HepG2 (cell line): ENCODE results near the gene TIMP3. TPM values are rescaled to one million over a fixed set of nuclear protein-coding genes. Genes with fewer than 3 reads are reported as not detected.
A peak's percentile ranks its signal among the peaks of the same experiment; 100 is the strongest.

Experiments used
- ASH2L ChIP-seq: fragments of 300-600, 200-600 bp; sonication (generic); IDR thresholded peaks from 2 replicates; pipeline ENCODE4 v1.7.0; 2017; ENCODE audit warnings: low read depth, mild to moderate bottlenecking, moderate library complexity, mixed read lengths, low read length; ENCODE audit not compliant: insufficient read length
- ATF7-NPFF ChIP-seq: sonication (generic); formaldehyde crosslinking; IDR thresholded peaks from 2 replicates; pipeline ENCODE4 v1.8.1; 2023; ENCODE audit warnings: mild to moderate bottlenecking, low read depth, missing genetic modification reagents, moderate library complexity
- CREM ChIP-seq, 2 experiments: sonication (generic) in 1 of 2; formaldehyde crosslinking in 1 of 2; IDR thresholded peaks; 2 replicates each; pipeline versions ENCODE4 v1.4.0 to v1.6.1; 2016 to 2020; ENCODE audit warnings: antibody characterized with exemption in 1 of 2, mild to moderate bottlenecking in 1 of 2, missing genetic modification reagents in 1 of 2
- DNMT1 ChIP-seq: sonication (generic); formaldehyde crosslinking; IDR thresholded peaks from 2 replicates; pipeline ENCODE4 v1.5.1; 2020; ENCODE audit warnings: mild to moderate bottlenecking, missing genetic modification reagents
- E2F5 ChIP-seq: sonication (generic); formaldehyde crosslinking; conservative IDR thresholded peaks from 2 replicates; pipeline ENCODE4 v1.4.0; 2020; ENCODE audit warnings: missing genetic modification reagents
- ETV6 ChIP-seq: sonication (generic); formaldehyde crosslinking; conservative IDR thresholded peaks from 2 replicates; pipeline ENCODE4 v1.4.0; 2020; ENCODE audit warnings: missing genetic modification reagents
- FOXA3 ChIP-seq: IDR thresholded peaks from 2 replicates; pipeline ENCODE4 v1.6.1; 2016; ENCODE audit warnings: missing genetic modification reagents, missing compliant biosample characterization
- FOXJ3 ChIP-seq: sonication (generic); formaldehyde crosslinking; IDR thresholded peaks from 2 replicates; pipeline ENCODE4 v1.4.0; 2020; ENCODE audit warnings: missing genetic modification reagents, mild to moderate bottlenecking, borderline replicate concordance
- FOXO4 ChIP-seq: sonication (generic); formaldehyde crosslinking; conservative IDR thresholded peaks from 2 replicates; pipeline ENCODE4 v1.8.1; 2023; ENCODE audit warnings: missing genetic modification reagents
- HMG20A ChIP-seq: IDR thresholded peaks from 2 replicates; pipeline ENCODE4 v1.6.1; 2016; ENCODE audit warnings: borderline replicate concordance
- JUN ChIP-seq: sonication (generic); formaldehyde crosslinking; IDR thresholded peaks from 2 replicates; pipeline ENCODE4 v1.4.0; 2020; ENCODE audit warnings: mild to moderate bottlenecking, missing genetic modification reagents
- SMYD3 ChIP-seq: sonication (generic); formaldehyde crosslinking; IDR thresholded peaks from 2 replicates; pipeline ENCODE4 v1.8.1; 2023; ENCODE audit warnings: mild to moderate bottlenecking, missing genetic modification reagents
- SOX5 ChIP-seq: IDR thresholded peaks from 2 replicates; pipeline ENCODE4 v1.6.1; 2016; ENCODE audit warnings: borderline replicate concordance
- TARDBP ChIP-seq: sonication (generic); formaldehyde crosslinking; IDR thresholded peaks from 2 replicates; pipeline ENCODE4 v1.8.0; 2022; ENCODE audit warnings: mild to moderate bottlenecking, missing genetic modification reagents
- TFAP4 ChIP-seq: sonication (generic); IDR thresholded peaks from 2 replicates; pipeline ENCODE4 v1.6.1; 2016; ENCODE audit warnings: low read depth, borderline replicate concordance
- ZNF121 ChIP-seq: sonication (generic); formaldehyde crosslinking; IDR thresholded peaks from 2 replicates; pipeline ENCODE4 v1.5.0; 2020; ENCODE audit warnings: mild to moderate bottlenecking, missing genetic modification reagents
- ZNF264 ChIP-seq: sonication (generic); formaldehyde crosslinking; IDR thresholded peaks from 2 replicates; pipeline ENCODE4 v1.4.0; 2020; ENCODE audit warnings: missing genetic modification reagents
- ZNF512B ChIP-seq: sonication (generic); formaldehyde crosslinking; IDR thresholded peaks from 2 replicates; pipeline ENCODE4 v1.5.1; 2020; ENCODE audit warnings: missing genetic modification reagents, mild to moderate bottlenecking, borderline replicate concordance
- ZNF549 ChIP-seq: sonication (generic); formaldehyde crosslinking; IDR thresholded peaks from 2 replicates; pipeline ENCODE4 v1.5.0; 2020; ENCODE audit warnings: missing genetic modification reagents
- ZNF607 ChIP-seq: sonication (generic); formaldehyde crosslinking; IDR thresholded peaks from 2 replicates; pipeline ENCODE4 v1.5.1; 2020; ENCODE audit warnings: missing genetic modification reagents, mild to moderate bottlenecking, borderline replicate concordance
- ZNF639 ChIP-seq: conservative IDR thresholded peaks from 2 replicates; pipeline ENCODE4 v1.6.1; 2018; ENCODE audit warnings: missing genetic modification reagents
- ZNF780A ChIP-seq: sonication (generic); formaldehyde crosslinking; IDR thresholded peaks from 2 replicates; pipeline ENCODE4 v1.8.0; 2022; ENCODE audit warnings: mild to moderate bottlenecking, missing genetic modification reagents, moderate library complexity
- polyA plus RNA-seq, 8 experiments: library from polyadenylated mRNA; depleted of rRNA in 3 of 8; stranded (reverse) in 7 of 8; unstranded in 1 of 8; fragments of >200 nt; fragmentation: Illumina TruSeq in 4 of 8; extraction: Trizol in 4 of 8; gene quantifications; 2 replicates each; pipeline versions ENCODE4 v1.2.1 to v1.2.3, GENCODE V29; 2011 to 2016; ENCODE audit warnings: low read depth in 4 of 8, missing spikeins in 1 of 8, mixed read lengths in 1 of 8; ENCODE audit not compliant: insufficient read depth in 1 of 8
- total RNA-seq, 5 experiments: library from RNA; depleted of rRNA; stranded (reverse); fragments of >200 nt; fragmentation: Illumina TruSeq; extraction: Trizol; gene quantifications; 2 replicates each; pipeline ENCODE4 v1.2.3, GENCODE V29; 2016; ENCODE audit warnings: low read depth in 1 of 5

The TIMP3 gene
- total and polyA plus RNA-seq, 2 of the 13 experiments (the other 11 are each of a cell fraction or from before 2014, with no cell fraction given), result 57.3 to 86.6 TPM

- TF ChIP-seq ZNF512B, result 0 out of 2 replicates have a peak, but pooled peaks have one; percentile 47
- TF ChIP-seq ZNF607, result peak; percentile 42; the same call in 1 of the 2 replicates
- TF ChIP-seq TFAP4, result peak; percentile 76; the same call in 1 of the 2 replicates
- no peak for TF ChIP-seq E2F5 (CRISPR knock-in tag)
- peak; percentile 73; the same call in 1 of the 2 replicates for TF ChIP-seq JUN (CRISPR knock-in tag)
- TF ChIP-seq ZNF264 (CRISPR knock-in tag), result 0 out of 2 replicates have a peak, but pooled peaks have one; percentile 24
- TF ChIP-seq TARDBP (CRISPR knock-in tag), result peak; percentile 73; the same call in 1 of the 2 replicates
- TF ChIP-seq ATF7-NPFF (CRISPR knock-in tag), result no peak
- TF ChIP-seq ZNF121 (CRISPR knock-in tag), result no peak
- TF ChIP-seq HMG20A (CRISPR knock-in tag), result peak; percentile 54; the same call in 1 of the 2 replicates
- TF ChIP-seq CREM (IDR thresholded peaks at IDR 0.05), result peak; percentile 65
- TF ChIP-seq CREM (CRISPR knock-in tag; IDR thresholded peaks at IDR 0.05), result no peak
- TF ChIP-seq FOXA3, result peak; percentile 14; the same call in 1 of the 2 replicates
- TF ChIP-seq ZNF780A (CRISPR knock-in tag), result no peak
- peak; percentile 34 for TF ChIP-seq ASH2L
- TF ChIP-seq ZNF549, result no peak
- TF ChIP-seq ETV6 (CRISPR knock-in tag), result no peak; the same call in 1 of the 2 replicates
- no peak for TF ChIP-seq FOXO4 (CRISPR knock-in tag)
- TF ChIP-seq ZNF639 (CRISPR knock-in tag), result 0 out of 2 replicates have a peak, but pooled peaks have one; percentile 47
- 0 out of 2 replicates have a peak, but pooled peaks have one; percentile 27 for TF ChIP-seq FOXJ3 (CRISPR knock-in tag)
- TF ChIP-seq SOX5 (CRISPR knock-in tag), result no peak; the same call in 1 of the 2 replicates
- no peak for TF ChIP-seq DNMT1 (CRISPR knock-in tag)
- TF ChIP-seq SMYD3 (CRISPR knock-in tag), result 0 out of 2 replicates have a peak, but pooled peaks have one; percentile 37
These were observed 47.0 kb upstream of the TIMP3 start (continued) for GRCh38 chr22:32754413-32755041.
